Measurements from ENCODE around the gene STING1. TPM values are rescaled to one million over a fixed set of nuclear protein-coding genes. Genes with fewer than 3 reads are reported as not detected.

STING1 gene
- total RNA-seq, 1 donor from 2014 or later, result not detected

DNA sequence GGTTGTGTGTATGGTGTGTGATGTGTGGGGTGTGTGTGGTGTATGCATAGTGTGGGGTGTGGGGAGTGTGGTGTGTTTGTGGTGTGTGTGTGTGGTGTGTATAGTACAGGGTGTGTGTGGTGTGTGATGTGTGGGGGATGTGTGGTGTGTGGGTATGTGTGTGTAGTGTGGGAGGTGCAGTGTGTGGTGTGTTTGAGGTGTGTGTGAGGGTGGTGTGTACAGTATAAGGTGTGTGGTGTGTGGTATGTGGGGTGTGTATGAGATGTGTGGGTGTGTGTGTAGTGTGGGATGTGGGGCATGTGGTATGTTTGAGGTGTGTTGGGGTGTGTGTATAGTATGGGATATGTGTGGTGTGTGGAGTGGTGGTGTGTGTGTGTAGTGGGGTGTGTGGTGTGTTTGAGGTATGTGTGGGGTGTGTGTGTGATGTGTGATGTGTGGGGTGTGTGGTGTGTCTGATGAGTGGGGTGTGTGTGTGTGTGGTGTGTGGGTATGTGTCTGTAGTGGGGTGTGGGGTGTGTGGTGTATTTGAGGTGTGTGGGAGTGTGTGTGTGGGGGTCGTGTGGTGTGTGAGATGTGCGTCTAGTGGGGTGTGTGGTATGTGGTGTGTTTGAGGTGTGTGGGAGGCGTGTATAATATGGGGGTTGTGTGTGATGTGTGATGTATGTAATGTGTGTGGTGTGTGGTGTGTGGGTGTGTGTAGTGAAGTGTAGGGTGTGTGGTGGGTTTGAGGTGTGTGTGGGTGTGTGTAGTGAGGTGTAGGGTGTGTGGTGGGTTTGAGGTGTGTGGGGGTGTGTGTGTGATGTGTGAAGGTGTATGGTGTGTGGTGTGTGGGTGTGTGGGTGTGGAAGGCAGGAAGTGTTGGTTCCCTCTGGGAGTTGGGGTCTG lies 28.6 kb downstream of the STING1 start:
- Mint-ChIP-seq H3K27ac (ENCODE audit: unreplicated experiment) (no peak overlapping the region), H3K27me3 (ENCODE audit: unreplicated experiment) (no peaks in the 10 kb centered on the region)

DNA sequence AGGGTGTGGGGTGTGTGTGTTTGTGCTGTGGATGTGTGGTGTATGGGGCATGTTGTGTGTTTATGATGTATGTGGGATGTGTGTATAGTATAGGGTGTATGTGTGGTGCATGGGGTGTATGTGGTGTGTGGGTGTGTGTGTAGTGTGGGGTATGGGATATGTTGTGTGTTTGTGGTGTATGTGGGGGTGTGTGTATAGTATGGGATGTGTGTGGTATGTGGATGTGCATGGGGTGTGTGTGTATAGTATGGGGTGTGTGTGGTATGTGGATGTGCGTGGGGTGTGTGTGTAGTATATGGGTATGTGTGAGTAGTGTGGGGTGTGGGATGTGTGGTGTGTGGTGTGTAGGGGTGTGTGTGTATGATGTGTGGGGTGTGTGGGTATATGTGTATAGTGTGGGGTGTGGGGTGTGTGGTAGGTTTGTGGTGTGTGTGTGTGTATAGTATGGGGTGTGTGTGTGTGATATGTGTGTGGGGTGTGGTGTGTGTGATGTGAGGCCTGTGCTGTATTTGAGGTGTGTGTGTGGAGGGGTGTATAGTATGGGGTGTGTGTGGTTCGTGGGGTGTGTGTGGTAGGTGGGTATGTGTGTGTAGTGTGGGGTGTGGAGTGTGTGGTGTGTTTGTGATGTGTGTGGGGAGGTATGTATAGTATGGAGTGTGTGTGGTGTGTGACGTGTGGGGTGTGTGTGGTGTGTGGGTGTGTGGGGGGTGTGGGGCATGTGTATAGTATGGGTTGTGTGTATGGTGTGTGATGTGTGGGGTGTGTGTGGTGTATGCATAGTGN lies 30.5 kb downstream of the STING1 start:
- no peak overlapping the region for H3K4me3 Mint-ChIP-seq (ENCODE audit: unreplicated experiment)
- H3K9me3 Mint-ChIP-seq (ENCODE audit: unreplicated experiment), result no peaks in the 10 kb centered on the region
- no peak for DNase-seq
- TF ChIP-seq, protein P1, sequence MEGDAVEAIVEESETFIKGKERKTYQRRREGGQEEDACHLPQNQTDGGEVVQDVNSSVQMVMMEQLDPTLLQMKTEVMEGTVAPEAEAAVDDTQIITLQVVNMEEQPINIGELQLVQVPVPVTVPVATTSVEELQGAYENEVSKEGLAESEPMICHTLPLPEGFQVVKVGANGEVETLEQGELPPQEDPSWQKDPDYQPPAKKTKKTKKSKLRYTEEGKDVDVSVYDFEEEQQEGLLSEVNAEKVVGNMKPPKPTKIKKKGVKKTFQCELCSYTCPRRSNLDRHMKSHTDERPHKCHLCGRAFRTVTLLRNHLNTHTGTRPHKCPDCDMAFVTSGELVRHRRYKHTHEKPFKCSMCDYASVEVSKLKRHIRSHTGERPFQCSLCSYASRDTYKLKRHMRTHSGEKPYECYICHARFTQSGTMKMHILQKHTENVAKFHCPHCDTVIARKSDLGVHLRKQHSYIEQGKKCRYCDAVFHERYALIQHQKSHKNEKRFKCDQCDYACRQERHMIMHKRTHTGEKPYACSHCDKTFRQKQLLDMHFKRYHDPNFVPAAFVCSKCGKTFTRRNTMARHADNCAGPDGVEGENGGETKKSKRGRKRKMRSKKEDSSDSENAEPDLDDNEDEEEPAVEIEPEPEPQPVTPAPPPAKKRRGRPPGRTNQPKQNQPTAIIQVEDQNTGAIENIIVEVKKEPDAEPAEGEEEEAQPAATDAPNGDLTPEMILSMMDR (IDR thresholded peaks at IDR 0.05; ENCODE audit: partially characterized antibody, unreplicated experiment), result no peak
- H3K27me3 Mint-ChIP-seq (ENCODE audit: unreplicated experiment), result no peaks in the 10 kb centered on the region
- peaks cover 4% of the 10 kb centered on the region for H3K36me3 Mint-ChIP-seq (ENCODE audit: unreplicated experiment)
- no peak overlapping the region for H3K27ac Mint-ChIP-seq (ENCODE audit: unreplicated experiment)
- H3K4me1 Mint-ChIP-seq (ENCODE audit: low read depth, unreplicated experiment), result no peaks in the 10 kb centered on the region

More for the DNA sequence above, 28.6 kb downstream of the STING1 start:
- Mint-ChIP-seq H3K4me1 (ENCODE audit: low read depth, unreplicated experiment) (no peaks in the 10 kb centered on the region), H3K4me3 (ENCODE audit: unreplicated experiment) (no peak overlapping the region), H3K9me3 (ENCODE audit: unreplicated experiment) (no peaks in the 10 kb centered on the region), H3K36me3 (ENCODE audit: unreplicated experiment) (peaks cover 4% of the 10 kb centered on the region)
- TF ChIP-seq, protein P1 (IDR thresholded peaks at IDR 0.05; ENCODE audit: partially characterized antibody, unreplicated experiment), result no peak
- no peak for DNase-seq

DNA sequence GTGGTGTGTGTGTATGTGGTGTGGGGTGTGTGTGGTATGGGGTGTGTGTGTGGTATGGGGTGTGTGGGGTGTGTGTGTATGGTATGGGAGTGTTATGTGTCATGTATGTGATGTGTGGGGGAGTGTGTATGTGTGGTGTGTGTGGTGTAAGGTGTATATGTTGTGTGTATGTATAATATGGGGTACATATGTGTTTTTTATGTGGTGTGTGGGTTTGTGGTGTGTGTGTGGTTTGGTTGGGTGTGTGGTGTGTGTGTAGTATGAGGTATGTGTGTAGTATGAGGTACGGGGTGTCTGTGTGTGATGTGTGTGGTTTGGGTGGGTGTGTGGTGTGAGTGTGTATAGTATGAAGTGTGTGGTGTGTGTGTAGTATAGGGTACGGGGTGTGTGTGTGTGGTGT lies 31.4 kb downstream of the STING1 start:
- Mint-ChIP-seq H3K4me3 (ENCODE audit: unreplicated experiment) (no peak overlapping the region), H3K27ac (ENCODE audit: unreplicated experiment) (no peak overlapping the region), H3K9me3 (ENCODE audit: unreplicated experiment) (no peaks in the 10 kb centered on the region)

DNA sequence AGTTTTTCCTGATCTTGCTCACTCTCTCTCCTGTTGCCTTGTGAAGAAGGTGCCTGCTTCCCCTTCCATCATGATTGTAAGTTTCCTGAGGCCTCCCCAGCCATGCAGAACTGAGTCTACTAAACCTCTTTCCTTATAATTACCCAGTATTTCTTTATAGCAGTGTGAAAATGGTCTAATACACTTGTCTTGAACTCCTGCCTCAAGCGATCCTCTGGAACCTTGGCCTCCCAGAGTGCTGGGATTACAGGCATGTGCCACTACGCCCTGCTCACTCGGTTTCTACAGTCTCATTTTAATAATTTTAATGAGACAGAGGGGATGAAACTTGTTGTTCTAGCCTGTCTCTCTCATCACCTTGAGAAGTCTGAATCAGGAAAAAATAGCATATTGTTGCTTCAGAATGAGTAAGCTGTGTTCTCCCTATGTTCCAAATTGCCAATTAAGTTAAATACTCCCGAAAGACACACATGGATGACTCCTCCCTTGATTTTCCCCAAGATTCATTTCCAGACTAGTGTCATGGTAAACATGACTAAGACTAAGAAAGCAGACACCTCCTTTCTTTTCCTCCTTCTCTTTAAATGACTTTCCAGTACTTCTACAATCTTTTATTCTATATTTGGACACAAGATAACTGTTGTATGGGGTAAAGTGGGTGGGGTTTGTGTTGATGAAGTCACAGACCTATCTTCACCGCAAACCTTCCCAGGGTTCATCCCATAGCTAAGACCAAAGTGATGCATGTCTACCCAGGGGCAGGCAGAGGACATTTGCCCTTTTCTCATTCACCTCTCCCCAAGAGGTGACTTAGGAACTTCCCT lies 35.4 kb downstream of the STING1 start:
- H3K36me3 Mint-ChIP-seq (ENCODE audit: unreplicated experiment), result no peaks in the 10 kb centered on the region
- TF ChIP-seq, protein P1 (IDR thresholded peaks at IDR 0.05; ENCODE audit: partially characterized antibody, unreplicated experiment), result no peak
- H3K9me3 Mint-ChIP-seq (ENCODE audit: unreplicated experiment), result no peaks in the 10 kb centered on the region
- H3K4me3 Mint-ChIP-seq (ENCODE audit: unreplicated experiment), result no peak overlapping the region
- H3K27ac Mint-ChIP-seq (ENCODE audit: unreplicated experiment), result no peak overlapping the region
- DNase-seq, result no peak
- H3K4me1 Mint-ChIP-seq (ENCODE audit: low read depth, unreplicated experiment), result peaks cover 5% of the 10 kb centered on the region
- H3K27me3 Mint-ChIP-seq (ENCODE audit: unreplicated experiment), result no peaks in the 10 kb centered on the region

More for the DNA sequence above, 31.4 kb downstream of the STING1 start:
- H3K4me1 Mint-ChIP-seq (ENCODE audit: low read depth, unreplicated experiment), result no peaks in the 10 kb centered on the region
- H3K27me3 Mint-ChIP-seq (ENCODE audit: unreplicated experiment), result no peaks in the 10 kb centered on the region
- no peak for DNase-seq
- TF ChIP-seq, protein P1 (IDR thresholded peaks at IDR 0.05; ENCODE audit: partially characterized antibody, unreplicated experiment), result no peak
- H3K36me3 Mint-ChIP-seq (ENCODE audit: unreplicated experiment), result peaks cover under 1% of the 10 kb centered on the region

Data from glutamatergic neuron (in vitro differentiated cells).